Measurements from ENCODE around the gene PPP1CC.
"Not testable (repeated sequence)": the region's sequence is repeated elsewhere in the genome, so short reads cannot be mapped to it uniquely, and the experiment has no call there.

Gene PPP1CC

GRCh38 chr12:110775997-110776396 is 33.3 kb upstream of the PPP1CC start:
- no peaks in the 10 kb centered on the region for H3K27me3 ChIP-seq (ENCODE audit: control insufficient read depth, insufficient read depth, low read length, poor library complexity, severe bottlenecking)
- H3K4me1 ChIP-seq (ENCODE audit: control insufficient read depth, insufficient read depth, low read length) = no peaks in the 10 kb centered on the region
- H3K9me3 ChIP-seq (ENCODE audit: control insufficient read depth, low read length) = no peaks in the 10 kb centered on the region
- no peaks in the 10 kb centered on the region for H3K36me3 ChIP-seq (ENCODE audit: control insufficient read depth, insufficient read depth, low read length)
- 83 to 90% methylated on average over 1 of the region's 1 CpG for WGBS, 2 experiments
- H3K4me3 ChIP-seq (ENCODE audit: insufficient read depth, low read depth, low read length) = no peak overlapping the region
- no peak overlapping the region for H3K27ac ChIP-seq (ENCODE audit: insufficient read depth, low read depth, low read length, poor library complexity, severe bottlenecking)

- H3K36me3 ChIP-seq (ENCODE audit: control insufficient read depth, insufficient read depth, low read length) = no peaks in the 10 kb centered on the region
- no peaks in the 10 kb centered on the region for H3K27me3 ChIP-seq (ENCODE audit: control insufficient read depth, insufficient read depth, low read length, poor library complexity, severe bottlenecking)
- H3K4me1 ChIP-seq (ENCODE audit: control insufficient read depth, insufficient read depth, low read length) = no peaks in the 10 kb centered on the region
- H3K4me3 ChIP-seq (ENCODE audit: insufficient read depth, low read depth, low read length) = no peak overlapping the region
- no peaks in the 10 kb centered on the region for H3K9me3 ChIP-seq (ENCODE audit: control insufficient read depth, low read length)
- WGBS, 2 experiments = 100% methylated on average over 2 of the region's 2 CpGs
- H3K27ac ChIP-seq (ENCODE audit: insufficient read depth, low read depth, low read length, poor library complexity, severe bottlenecking) = no peak overlapping the region
These were observed 32.1 kb upstream of the PPP1CC start for GRCh38 chr12:110774824-110775223.

- no peak overlapping the region for H3K4me3 ChIP-seq (ENCODE audit: insufficient read depth, low read depth, low read length)
- no peaks in the 10 kb centered on the region for H3K36me3 ChIP-seq (ENCODE audit: control insufficient read depth, insufficient read depth, low read length)
- no peaks in the 10 kb centered on the region for H3K27me3 ChIP-seq (ENCODE audit: control insufficient read depth, insufficient read depth, low read length, poor library complexity, severe bottlenecking)
- H3K9me3 ChIP-seq (ENCODE audit: control insufficient read depth, low read length) = no peaks in the 10 kb centered on the region
- no peaks in the 10 kb centered on the region for H3K4me1 ChIP-seq (ENCODE audit: control insufficient read depth, insufficient read depth, low read length)
- H3K27ac ChIP-seq (ENCODE audit: insufficient read depth, low read depth, low read length, poor library complexity, severe bottlenecking) = no peak overlapping the region
- WGBS, 2 experiments = 94 to 96% methylated on average over 5 of the region's 5 CpGs
These were observed 26.3 kb upstream of the PPP1CC start for GRCh38 chr12:110768960-110769359.

GRCh38 chr12:110767863-110768262 is 25.2 kb upstream of the PPP1CC start:
- Histone ChIP-seq H3K27ac (ENCODE audit: insufficient read depth, low read depth, low read length, poor library complexity, severe bottlenecking) (no peak overlapping the region), H3K4me1 (ENCODE audit: control insufficient read depth, insufficient read depth, low read length) (no peaks in the 10 kb centered on the region), H3K4me3 (ENCODE audit: insufficient read depth, low read depth, low read length) (no peak overlapping the region), H3K36me3 (ENCODE audit: control insufficient read depth, insufficient read depth, low read length) (no peaks in the 10 kb centered on the region), H3K9me3 (ENCODE audit: control insufficient read depth, low read length) (no peaks in the 10 kb centered on the region), H3K27me3 (ENCODE audit: control insufficient read depth, insufficient read depth, low read length, poor library complexity, severe bottlenecking) (no peaks in the 10 kb centered on the region)
- 96 to 100% methylated on average over 3 of the region's 3 CpGs for WGBS, 2 experiments

- Histone ChIP-seq H3K36me3 (ENCODE audit: control insufficient read depth, insufficient read depth, low read length) (no peaks in the 10 kb centered on the region), H3K9me3 (ENCODE audit: control insufficient read depth, low read length) (no peaks in the 10 kb centered on the region), H3K4me3 (ENCODE audit: insufficient read depth, low read depth, low read length) (no peak overlapping the region), H3K27ac (ENCODE audit: insufficient read depth, low read depth, low read length, poor library complexity, severe bottlenecking) (no peak overlapping the region), H3K4me1 (ENCODE audit: control insufficient read depth, insufficient read depth, low read length) (no peaks in the 10 kb centered on the region), H3K27me3 (ENCODE audit: control insufficient read depth, insufficient read depth, low read length, poor library complexity, severe bottlenecking) (no peaks in the 10 kb centered on the region)
- 85 to 86% methylated on average over 7 of the region's 7 CpGs for WGBS, 2 experiments
These were observed 23.8 kb upstream of the PPP1CC start for GRCh38 chr12:110766311-110767154.

GRCh38 chr12:110765572-110765971 is 22.9 kb upstream of the PPP1CC start:
- not testable (repeated sequence) for H3K9me3 ChIP-seq (ENCODE audit: control insufficient read depth, low read length); H3K36me3 ChIP-seq (ENCODE audit: control insufficient read depth, insufficient read depth, low read length); H3K27me3 ChIP-seq (ENCODE audit: control insufficient read depth, insufficient read depth, low read length, poor library complexity, severe bottlenecking); H3K4me3 ChIP-seq (ENCODE audit: insufficient read depth, low read depth, low read length); H3K4me1 ChIP-seq (ENCODE audit: control insufficient read depth, insufficient read depth, low read length); H3K27ac ChIP-seq (ENCODE audit: insufficient read depth, low read depth, low read length, poor library complexity, severe bottlenecking)
- WGBS, 2 experiments = 84 to 92% methylated on average over 3 of the region's 3 CpGs

- WGBS, 2 experiments = 81 to 94% methylated on average over 4 of the region's 4 CpGs
- Histone ChIP-seq H3K36me3 (ENCODE audit: control insufficient read depth, insufficient read depth, low read length) (no peaks in the 10 kb centered on the region), H3K4me1 (ENCODE audit: control insufficient read depth, insufficient read depth, low read length) (no peaks in the 10 kb centered on the region), H3K27me3 (ENCODE audit: control insufficient read depth, insufficient read depth, low read length, poor library complexity, severe bottlenecking) (no peaks in the 10 kb centered on the region), H3K4me3 (ENCODE audit: insufficient read depth, low read depth, low read length) (no peak overlapping the region), H3K9me3 (ENCODE audit: control insufficient read depth, low read length) (no peaks in the 10 kb centered on the region), H3K27ac (ENCODE audit: insufficient read depth, low read depth, low read length, poor library complexity, severe bottlenecking) (no peak overlapping the region)
These were observed 22.4 kb upstream of the PPP1CC start for GRCh38 chr12:110765111-110765510.

GRCh38 chr12:110763583-110763982 is 20.9 kb upstream of the PPP1CC start:
- Histone ChIP-seq H3K27ac (ENCODE audit: insufficient read depth, low read depth, low read length, poor library complexity, severe bottlenecking) (no peak overlapping the region), H3K4me1 (ENCODE audit: control insufficient read depth, insufficient read depth, low read length) (no peaks in the 10 kb centered on the region), H3K4me3 (ENCODE audit: insufficient read depth, low read depth, low read length) (no peak overlapping the region), H3K27me3 (ENCODE audit: control insufficient read depth, insufficient read depth, low read length, poor library complexity, severe bottlenecking) (no peaks in the 10 kb centered on the region), H3K9me3 (ENCODE audit: control insufficient read depth, low read length) (no peaks in the 10 kb centered on the region), H3K36me3 (ENCODE audit: control insufficient read depth, insufficient read depth, low read length) (no peaks in the 10 kb centered on the region)
- 92 to 94% methylated on average over 7 of the region's 7 CpGs for WGBS, 2 experiments

GRCh38 chr12:110762891-110763290 is 20.2 kb upstream of the PPP1CC start:
- no peaks in the 10 kb centered on the region for H3K9me3 ChIP-seq (ENCODE audit: control insufficient read depth, low read length)
- no peaks in the 10 kb centered on the region for H3K4me1 ChIP-seq (ENCODE audit: control insufficient read depth, insufficient read depth, low read length)
- H3K4me3 ChIP-seq (ENCODE audit: insufficient read depth, low read depth, low read length) = no peak overlapping the region
- 94 to 95% methylated on average over 3 of the region's 3 CpGs for WGBS, 2 experiments
- H3K27ac ChIP-seq (ENCODE audit: insufficient read depth, low read depth, low read length, poor library complexity, severe bottlenecking) = no peak overlapping the region
- no peaks in the 10 kb centered on the region for H3K36me3 ChIP-seq (ENCODE audit: control insufficient read depth, insufficient read depth, low read length)
- no peaks in the 10 kb centered on the region for H3K27me3 ChIP-seq (ENCODE audit: control insufficient read depth, insufficient read depth, low read length, poor library complexity, severe bottlenecking)

GRCh38 chr12:110760204-110760609 is 17.5 kb upstream of the PPP1CC start:
- Histone ChIP-seq H3K4me1 (ENCODE audit: control insufficient read depth, insufficient read depth, low read length) (no peaks in the 10 kb centered on the region), H3K9me3 (ENCODE audit: control insufficient read depth, low read length) (no peaks in the 10 kb centered on the region), H3K4me3 (ENCODE audit: insufficient read depth, low read depth, low read length) (no peak overlapping the region), H3K27ac (ENCODE audit: insufficient read depth, low read depth, low read length, poor library complexity, severe bottlenecking) (no peak overlapping the region), H3K27me3 (ENCODE audit: control insufficient read depth, insufficient read depth, low read length, poor library complexity, severe bottlenecking) (no peaks in the 10 kb centered on the region), H3K36me3 (ENCODE audit: control insufficient read depth, insufficient read depth, low read length) (no peaks in the 10 kb centered on the region)
- WGBS, 2 experiments = 91 to 94% methylated on average over 4 of the region's 4 CpGs
